HepG2 (cell line): ENCODE data around the gene HLCS. TPM values are rescaled to one million over a fixed set of nuclear protein-coding genes. Genes with fewer than 3 reads are reported as not detected.

Source experiments
- CENPX ChIP-seq: sonication (generic); formaldehyde crosslinking; IDR thresholded peaks from 2 replicates; pipeline ENCODE4 v1.9.0; 2021; ENCODE audit warnings: mild to moderate bottlenecking, missing genetic modification reagents, moderate library complexity
- CTCF ChIP-seq: sonication (generic); formaldehyde crosslinking; IDR thresholded peaks from 2 replicates; pipeline ENCODE4 v1.5.0; 2020; ENCODE audit warnings: mild to moderate bottlenecking, missing genetic modification reagents, moderate library complexity
- DPF2 ChIP-seq: sonication (generic); formaldehyde crosslinking; IDR thresholded peaks from 2 replicates; pipeline ENCODE4 v1.4.0; 2020; ENCODE audit warnings: mild to moderate bottlenecking, low read depth, missing genetic modification reagents, borderline replicate concordance
- ELF3 ChIP-seq: IDR thresholded peaks from 2 replicates; pipeline ENCODE4 v1.6.1; 2016; ENCODE audit warnings: missing genetic modification reagents, missing compliant biosample characterization
- FOSL2 ChIP-seq: sonication (generic); formaldehyde crosslinking; IDR thresholded peaks from 2 replicates; pipeline ENCODE4 v1.4.0; 2020; ENCODE audit warnings: missing genetic modification reagents
- GABPA ChIP-seq, 2 experiments: IDR thresholded peaks; 2 replicates each; pipeline ENCODE4 v1.6.1; 2011 to 2016; ENCODE audit warnings: low read depth in 2 of 2, low read length in 1 of 2, missing biosample characterization in 1 of 2, missing genetic modification characterization in 1 of 2
- MAX ChIP-seq: IDR thresholded peaks from 2 replicates; pipeline ENCODE4 v1.6.1; 2012; ENCODE audit warnings: inconsistent platforms
- NFIB ChIP-seq: sonication (generic); formaldehyde crosslinking; IDR thresholded peaks from 2 replicates; pipeline ENCODE4 v1.9.0; 2021; ENCODE audit warnings: missing genetic modification reagents, mild to moderate bottlenecking, borderline replicate concordance
- SETDB1 ChIP-seq: sonication (generic); formaldehyde crosslinking; IDR thresholded peaks from 2 replicates; pipeline ENCODE4 v1.5.1; 2020; ENCODE audit warnings: missing genetic modification reagents, mild to moderate bottlenecking, borderline replicate concordance
- SIN3A ChIP-seq: IDR thresholded peaks from 2 replicates; pipeline ENCODE4 v1.6.1; 2011; ENCODE audit warnings: low read depth, mild to moderate bottlenecking, control low read depth, low read length, borderline replicate concordance
- SSRP1 ChIP-seq: IDR thresholded peaks from 2 replicates; pipeline ENCODE4 v1.6.1; 2016; ENCODE audit warnings: control low read depth
- TARDBP ChIP-seq: sonication (generic); formaldehyde crosslinking; IDR thresholded peaks from 2 replicates; pipeline ENCODE4 v1.8.0; 2022; ENCODE audit warnings: mild to moderate bottlenecking, missing genetic modification reagents
- U2AF2 ChIP-seq: fragments of 200-400 bp; formaldehyde crosslinking; IDR thresholded peaks from 2 replicates; pipeline ENCODE4 v1.6.1; 2017; ENCODE audit warnings: low read depth, mild to moderate bottlenecking, low read length
- ZNF235 ChIP-seq: sonication (generic); formaldehyde crosslinking; IDR thresholded peaks from 2 replicates; pipeline ENCODE4 v1.8.1; 2023; ENCODE audit warnings: mild to moderate bottlenecking, missing genetic modification reagents, borderline replicate concordance
- ZNF256 ChIP-seq: sonication (generic); formaldehyde crosslinking; conservative IDR thresholded peaks from 2 replicates; pipeline ENCODE4 v1.4.0; 2020; ENCODE audit warnings: missing genetic modification reagents
- polyA plus RNA-seq, 8 experiments: library from polyadenylated mRNA; depleted of rRNA in 3 of 8; stranded (reverse) in 7 of 8; unstranded in 1 of 8; fragments of >200 nt; fragmentation: Illumina TruSeq in 4 of 8; extraction: Trizol in 4 of 8; gene quantifications; 2 replicates each; pipeline versions ENCODE4 v1.2.1 to v1.2.3, GENCODE V29; 2011 to 2016; ENCODE audit warnings: low read depth in 4 of 8, missing spikeins in 1 of 8, mixed read lengths in 1 of 8; ENCODE audit not compliant: insufficient read depth in 1 of 8
- total RNA-seq, 5 experiments: library from RNA; depleted of rRNA; stranded (reverse); fragments of >200 nt; fragmentation: Illumina TruSeq; extraction: Trizol; gene quantifications; 2 replicates each; pipeline ENCODE4 v1.2.3, GENCODE V29; 2016; ENCODE audit warnings: low read depth in 1 of 5
- TF ChIP-seq, protein P1 (sequence below): IDR thresholded peaks from 2 replicates; pipeline ENCODE4 v1.6.1; 2012; ENCODE audit warnings: low read depth, low read length, improper control_type of control experiment
- TF ChIP-seq, protein P2 (sequence below): sonication (generic); formaldehyde crosslinking; IDR thresholded peaks from 2 replicates; pipeline ENCODE4 v1.8.0; 2022; ENCODE audit warnings: mild to moderate bottlenecking, missing genetic modification reagents; ENCODE audit not compliant: insufficient replicate concordance
- TF ChIP-seq, protein P3 (sequence below): sonication (generic); IDR thresholded peaks from 2 replicates; pipeline ENCODE4 v1.6.1; 2016; ENCODE audit warnings: low read depth, borderline replicate concordance
- TF ChIP-seq, protein P4 (sequence below): sonication (generic); formaldehyde crosslinking; IDR thresholded peaks from 2 replicates; pipeline ENCODE4 v1.5.0; 2020; ENCODE audit warnings: missing genetic modification reagents
- TF ChIP-seq, protein P5 (sequence below): sonication (generic); formaldehyde crosslinking; IDR thresholded peaks from 2 replicates; pipeline ENCODE4 v1.4.0; 2020; ENCODE audit warnings: missing genetic modification reagents, low read depth, mild to moderate bottlenecking, borderline replicate concordance

HLCS gene
- total and polyA plus RNA-seq, 2 of the 13 experiments (the other 11 are each of a cell fraction or from before 2014, with no cell fraction given) = 7.9 to 12.3 TPM

DNA sequence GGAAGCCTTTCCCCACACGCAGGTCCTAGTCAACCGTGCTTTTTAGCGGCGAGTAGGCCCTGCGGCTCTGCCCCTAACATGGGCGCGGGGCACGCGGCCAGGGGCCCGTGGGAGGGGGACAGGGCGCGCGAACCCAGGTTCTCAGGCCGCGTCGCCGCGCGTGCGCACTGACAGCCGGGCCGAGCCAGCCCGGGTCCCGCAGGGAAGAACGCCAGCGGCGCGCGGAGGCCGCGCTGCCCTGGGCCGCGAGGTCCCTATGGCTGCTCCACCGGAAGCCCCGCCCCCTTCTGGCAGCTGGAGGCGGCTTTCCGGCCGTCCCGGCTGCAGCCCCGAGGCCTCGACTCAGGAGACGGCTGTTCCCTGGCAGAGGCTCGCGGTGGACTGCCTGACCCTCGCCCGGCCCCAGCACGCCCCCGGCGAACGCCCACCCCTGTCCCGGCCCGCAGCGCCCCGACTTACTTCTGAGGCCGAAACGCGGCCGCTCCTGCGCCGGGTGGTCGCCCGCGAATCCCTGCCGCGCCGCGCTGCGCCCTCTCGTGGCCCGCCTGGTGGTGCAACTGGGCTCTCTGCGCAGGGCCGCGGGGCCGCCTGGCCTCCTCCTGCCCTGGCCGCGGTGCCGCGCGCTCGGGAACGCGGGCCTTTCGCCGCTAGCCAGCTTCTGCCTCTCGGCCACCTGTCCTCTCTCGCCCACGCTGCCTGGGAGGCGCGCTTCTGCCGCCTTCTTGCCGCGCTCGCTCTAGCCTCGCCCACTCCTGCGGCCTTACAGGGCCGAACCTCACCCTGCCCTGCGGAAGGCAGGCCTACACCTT lies 23.4 kb upstream of the HLCS start (continued):
- TF ChIP-seq, protein P1, sequence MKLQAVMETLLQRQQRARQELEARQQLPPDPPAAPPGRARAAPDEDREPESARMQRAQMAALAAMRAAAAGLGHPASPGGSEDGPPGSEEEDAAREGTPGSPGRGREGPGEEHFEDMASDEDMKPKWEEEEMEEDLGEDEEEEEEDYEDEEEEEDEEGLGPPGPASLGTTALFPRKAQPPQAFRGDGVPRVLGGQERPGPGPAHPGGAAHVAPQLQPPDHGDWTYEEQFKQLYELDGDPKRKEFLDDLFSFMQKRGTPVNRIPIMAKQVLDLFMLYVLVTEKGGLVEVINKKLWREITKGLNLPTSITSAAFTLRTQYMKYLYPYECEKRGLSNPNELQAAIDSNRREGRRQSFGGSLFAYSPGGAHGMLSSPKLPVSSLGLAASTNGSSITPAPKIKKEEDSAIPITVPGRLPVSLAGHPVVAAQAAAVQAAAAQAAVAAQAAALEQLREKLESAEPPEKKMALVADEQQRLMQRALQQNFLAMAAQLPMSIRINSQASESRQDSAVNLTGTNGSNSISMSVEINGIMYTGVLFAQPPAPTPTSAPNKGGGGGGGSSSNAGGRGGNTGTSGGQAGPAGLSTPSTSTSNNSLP = no peak
- TF ChIP-seq SIN3A (peak; percentile 33; the same call in 1 of the 2 replicates), CENPX (CRISPR knock-in tag) (no peak; the same call in 1 of the 2 replicates), MAX (peak; percentile 95), GABPA (IDR thresholded peaks at IDR 0.05; ENCODE audit: low read depth, low read length) (peak; percentile 87), GABPA (CRISPR knock-in tag; IDR thresholded peaks at IDR 0.05; ENCODE audit: low read depth) (peak; percentile 85), DPF2 (no peak), SSRP1 (CRISPR knock-in tag) (no peak), U2AF2 (no peak), NFIB (CRISPR knock-in tag) (peak; percentile 92; the same call in 1 of the 2 replicates), FOSL2 (peak; percentile 17), SETDB1 (CRISPR knock-in tag) (no peak), ZNF256 (peak; percentile 77; the same call in 1 of the 2 replicates), CTCF (CRISPR knock-in tag) (peak; percentile 86), ELF3 (peak; percentile 38), TARDBP (peak; percentile 63), ZNF235 (CRISPR knock-in tag) (peak; percentile 83)
- TF ChIP-seq, protein P2, sequence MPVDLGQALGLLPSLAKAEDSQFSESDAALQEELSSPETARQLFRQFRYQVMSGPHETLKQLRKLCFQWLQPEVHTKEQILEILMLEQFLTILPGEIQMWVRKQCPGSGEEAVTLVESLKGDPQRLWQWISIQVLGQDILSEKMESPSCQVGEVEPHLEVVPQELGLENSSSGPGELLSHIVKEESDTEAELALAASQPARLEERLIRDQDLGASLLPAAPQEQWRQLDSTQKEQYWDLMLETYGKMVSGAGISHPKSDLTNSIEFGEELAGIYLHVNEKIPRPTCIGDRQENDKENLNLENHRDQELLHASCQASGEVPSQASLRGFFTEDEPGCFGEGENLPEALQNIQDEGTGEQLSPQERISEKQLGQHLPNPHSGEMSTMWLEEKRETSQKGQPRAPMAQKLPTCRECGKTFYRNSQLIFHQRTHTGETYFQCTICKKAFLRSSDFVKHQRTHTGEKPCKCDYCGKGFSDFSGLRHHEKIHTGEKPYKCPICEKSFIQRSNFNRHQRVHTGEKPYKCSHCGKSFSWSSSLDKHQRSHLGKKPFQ (CRISPR knock-in tag) = peak; percentile 91
- TF ChIP-seq, protein P3, sequence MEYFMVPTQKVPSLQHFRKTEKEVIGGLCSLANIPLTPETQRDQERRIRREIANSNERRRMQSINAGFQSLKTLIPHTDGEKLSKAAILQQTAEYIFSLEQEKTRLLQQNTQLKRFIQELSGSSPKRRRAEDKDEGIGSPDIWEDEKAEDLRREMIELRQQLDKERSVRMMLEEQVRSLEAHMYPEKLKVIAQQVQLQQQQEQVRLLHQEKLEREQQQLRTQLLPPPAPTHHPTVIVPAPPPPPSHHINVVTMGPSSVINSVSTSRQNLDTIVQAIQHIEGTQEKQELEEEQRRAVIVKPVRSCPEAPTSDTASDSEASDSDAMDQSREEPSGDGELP = peak; percentile 79; the same call in 1 of the 2 replicates
- TF ChIP-seq, protein P4, sequence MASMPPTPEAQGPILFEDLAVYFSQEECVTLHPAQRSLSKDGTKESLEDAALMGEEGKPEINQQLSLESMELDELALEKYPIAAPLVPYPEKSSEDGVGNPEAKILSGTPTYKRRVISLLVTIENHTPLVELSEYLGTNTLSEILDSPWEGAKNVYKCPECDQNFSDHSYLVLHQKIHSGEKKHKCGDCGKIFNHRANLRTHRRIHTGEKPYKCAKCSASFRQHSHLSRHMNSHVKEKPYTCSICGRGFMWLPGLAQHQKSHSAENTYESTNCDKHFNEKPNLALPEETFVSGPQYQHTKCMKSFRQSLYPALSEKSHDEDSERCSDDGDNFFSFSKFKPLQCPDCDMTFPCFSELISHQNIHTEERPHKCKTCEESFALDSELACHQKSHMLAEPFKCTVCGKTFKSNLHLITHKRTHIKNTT = no peak
- TF ChIP-seq, protein P5, sequence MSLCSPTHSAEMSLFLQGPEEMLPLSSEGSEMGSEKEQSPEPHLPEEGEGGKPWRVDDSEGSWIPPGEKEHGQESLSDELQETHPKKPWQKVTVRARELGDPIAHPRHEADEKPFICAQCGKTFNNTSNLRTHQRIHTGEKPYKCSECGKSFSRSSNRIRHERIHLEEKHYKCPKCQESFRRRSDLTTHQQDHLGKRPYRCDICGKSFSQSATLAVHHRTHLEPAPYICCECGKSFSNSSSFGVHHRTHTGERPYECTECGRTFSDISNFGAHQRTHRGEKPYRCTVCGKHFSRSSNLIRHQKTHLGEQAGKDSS = peak; percentile 55; the same call in 1 of the 2 replicates
